SK-N-MC (cell line): ENCODE results near the gene CCT4.

ENCODE experiments used
- EZH2 ChIP-seq: fragments of 200-600 bp; sonication (generic); IDR thresholded peaks from one replicate; pipeline ENCODE4 v1.6.1; 2017; ENCODE audit warnings: antibody characterized with exemption
- POLR2AphosphoS5 ChIP-seq: IDR thresholded peaks from 2 replicates; pipeline ENCODE4 v1.6.1; 2012; ENCODE audit warnings: mild to moderate bottlenecking, low read depth, low read length, borderline replicate concordance

DNA sequence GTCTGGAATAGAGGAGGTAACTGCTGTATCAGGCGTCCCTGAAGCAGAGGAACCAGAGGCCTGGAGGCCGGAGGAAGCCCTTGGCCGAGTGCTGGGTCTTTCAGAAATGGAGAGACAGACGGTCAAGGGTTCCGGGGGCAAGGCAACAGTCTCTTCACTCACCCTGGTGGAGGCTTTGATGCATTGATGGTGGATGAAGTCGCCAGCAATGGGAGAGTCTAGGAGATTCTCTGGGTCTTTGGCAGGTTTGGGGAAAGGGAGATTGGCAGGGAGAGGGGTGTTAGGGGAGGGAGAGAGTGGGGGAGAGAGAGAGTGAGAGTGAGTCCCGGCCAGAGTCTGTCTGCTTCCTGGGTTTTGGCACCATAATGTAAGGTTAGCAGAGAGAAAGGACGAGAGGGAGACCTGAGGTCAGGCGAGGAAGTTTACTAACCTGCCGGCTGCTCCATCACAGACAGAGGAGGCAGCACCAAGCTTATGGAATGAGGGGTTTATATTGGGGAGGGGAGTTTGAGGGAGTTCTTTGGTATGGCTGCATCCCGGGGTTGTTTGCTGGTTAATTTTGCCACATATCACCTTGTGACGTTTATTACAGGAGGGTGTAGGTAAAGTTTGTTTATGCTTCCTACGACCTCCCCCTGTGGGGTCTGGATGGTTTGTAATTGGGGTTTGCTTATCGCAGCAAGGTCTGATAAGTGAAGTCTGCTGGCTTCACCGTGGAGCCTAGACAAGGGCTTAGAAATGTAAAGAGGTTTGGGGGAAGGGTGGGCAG, 36.6 kb upstream of the CCT4 start:
- TF ChIP-seq POLR2AphosphoS5, result no peak
- no peak for TF ChIP-seq EZH2
